8988T (cell line): ENCODE results near the gene SKP1.

ENCODE experiments used
- DNase-seq: peaks from one replicate; pipeline ENCODE4 v3.0.0; 2011

The SKP1 gene

DNA sequence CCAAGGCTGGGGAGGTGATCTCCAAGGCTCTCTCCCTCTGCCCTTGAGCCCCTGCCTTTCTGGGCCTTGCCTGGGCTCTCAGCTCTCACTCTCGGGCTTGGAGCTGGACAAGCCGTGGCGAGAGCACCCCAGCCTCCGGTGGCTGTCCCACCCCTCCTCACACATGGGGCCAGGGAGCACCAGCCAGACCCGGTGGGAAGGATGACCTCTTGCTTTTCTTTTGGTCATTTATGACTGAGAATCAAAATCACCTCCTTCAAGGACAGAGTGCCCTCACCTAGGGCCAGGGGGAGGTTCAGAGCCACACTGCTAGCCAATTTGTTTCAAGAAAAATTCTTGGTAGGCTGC, 48.1 kb downstream of the SKP1 start:
- no peak for DNase-seq

GRCh38 chr5:134127988-134128647, 48.6 kb downstream of the SKP1 start:
- DNase-seq: no peak

GRCh38 chr5:134127376-134127861, 49.3 kb downstream of the SKP1 start:
- no peak for DNase-seq

- no peak for DNase-seq
These were observed 51.4 kb downstream of the SKP1 start for GRCh38 chr5:134125039-134126015.

DNA sequence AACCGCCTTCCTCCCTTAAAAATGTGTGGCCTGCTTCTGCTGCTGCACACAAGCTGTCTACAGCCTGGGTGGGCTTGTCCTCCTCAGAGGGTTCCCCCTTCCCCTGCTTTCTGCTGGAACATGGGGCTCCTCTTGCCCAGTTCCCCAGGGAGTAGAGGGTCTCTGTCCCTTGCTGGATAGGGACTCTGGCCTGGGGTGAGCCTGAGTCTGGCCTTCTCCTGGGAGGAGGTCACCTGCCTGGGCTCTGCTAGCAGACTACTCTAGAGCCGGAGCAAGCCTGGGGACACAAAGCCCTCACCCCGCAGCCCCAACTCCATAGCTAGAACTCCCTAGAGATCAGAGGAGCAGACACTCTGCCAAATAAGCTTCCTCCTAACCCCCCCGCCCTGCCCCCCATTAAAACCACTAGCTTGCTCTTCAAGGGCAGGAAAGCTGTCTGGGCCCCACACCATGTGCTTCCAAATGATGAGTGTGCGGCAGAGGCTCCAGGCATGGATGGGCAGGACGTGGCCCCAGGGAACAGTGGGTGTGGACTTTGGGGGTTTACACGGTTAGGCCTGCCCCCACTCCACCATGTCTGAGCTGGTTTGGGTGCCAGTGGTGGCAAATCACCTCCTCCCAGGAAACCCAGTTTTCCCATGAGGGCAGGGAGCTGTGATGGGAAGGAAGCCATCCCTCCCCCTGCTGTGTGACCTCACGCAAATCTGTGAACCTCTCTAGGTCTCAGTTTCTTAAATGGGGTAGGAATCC, 52.3 kb downstream of the SKP1 start:
- no peak for DNase-seq

DNA sequence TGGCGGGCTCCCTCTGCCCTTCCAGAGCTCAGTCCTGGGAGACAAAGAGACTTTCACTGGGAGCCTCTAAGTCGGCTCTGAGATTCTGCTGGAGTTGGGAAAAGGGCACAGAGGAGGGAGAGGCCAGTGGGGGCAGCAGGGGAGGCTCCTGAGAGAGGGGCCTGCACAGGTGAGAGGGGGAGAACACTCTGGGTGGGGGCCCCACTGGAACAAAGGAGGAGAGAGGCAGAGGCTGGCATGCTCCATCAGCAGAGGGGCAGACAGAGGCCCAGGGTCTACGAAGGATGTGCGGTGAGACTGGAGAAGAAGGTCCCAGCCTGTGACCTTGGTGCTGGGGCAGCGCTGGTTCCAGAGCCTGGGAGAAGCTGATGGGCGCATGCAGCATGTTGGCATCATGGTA, 53.4 kb downstream of the SKP1 start:
- DNase-seq: no peak

GRCh38 chr5:134122530-134122929, 54.2 kb downstream of the SKP1 start:
- DNase-seq: no peak

GRCh38 chr5:134120386-134121138, 56.2 kb downstream of the SKP1 start:
- no peak for DNase-seq

GRCh38 chr5:134119720-134120119, 57.0 kb downstream of the SKP1 start:
- no peak for DNase-seq

DNA sequence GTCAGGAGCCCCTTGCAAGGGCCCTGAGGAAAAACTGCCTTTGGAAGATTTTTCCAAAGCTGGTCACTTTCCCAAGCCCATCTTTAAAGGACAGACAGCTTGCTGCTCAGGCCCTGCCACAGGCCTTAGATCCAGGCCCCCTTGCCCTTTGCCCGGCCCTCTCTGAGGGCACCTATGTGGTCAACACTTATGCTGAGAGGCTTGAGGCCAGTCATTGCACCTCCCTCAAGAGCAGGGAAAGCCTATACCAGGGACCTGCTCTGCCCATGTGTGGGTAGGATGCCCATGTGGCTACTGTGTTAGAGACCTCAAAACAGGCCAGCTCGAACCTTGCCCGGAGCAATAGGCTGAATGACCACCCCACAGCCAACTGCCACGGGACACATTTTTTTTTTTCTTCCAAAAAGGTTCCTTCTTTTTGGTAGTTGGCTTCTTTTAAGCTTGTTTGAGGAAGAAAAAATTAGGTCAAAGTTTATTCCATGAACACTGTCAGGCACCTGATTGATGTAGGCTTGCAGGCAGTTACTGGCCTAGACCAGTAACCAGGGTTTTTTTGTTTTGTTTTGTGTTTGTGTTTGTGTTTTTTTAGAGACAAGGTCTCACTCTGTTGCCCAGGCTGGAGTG, 58.4 kb downstream of the SKP1 start:
- DNase-seq: no peak

- no peak for DNase-seq
These were observed 59.7 kb downstream of the SKP1 start for GRCh38 chr5:134116789-134117761.

GRCh38 chr5:134116286-134116685, 60.5 kb downstream of the SKP1 start:
- DNase-seq: no peak

- DNase-seq: peak; percentile 58
These were observed 61.0 kb downstream of the SKP1 start for GRCh38 chr5:134115806-134116175.

GRCh38 chr5:134114886-134115805, 61.6 kb downstream of the SKP1 start:
- peak; percentile 79 for DNase-seq

DNA sequence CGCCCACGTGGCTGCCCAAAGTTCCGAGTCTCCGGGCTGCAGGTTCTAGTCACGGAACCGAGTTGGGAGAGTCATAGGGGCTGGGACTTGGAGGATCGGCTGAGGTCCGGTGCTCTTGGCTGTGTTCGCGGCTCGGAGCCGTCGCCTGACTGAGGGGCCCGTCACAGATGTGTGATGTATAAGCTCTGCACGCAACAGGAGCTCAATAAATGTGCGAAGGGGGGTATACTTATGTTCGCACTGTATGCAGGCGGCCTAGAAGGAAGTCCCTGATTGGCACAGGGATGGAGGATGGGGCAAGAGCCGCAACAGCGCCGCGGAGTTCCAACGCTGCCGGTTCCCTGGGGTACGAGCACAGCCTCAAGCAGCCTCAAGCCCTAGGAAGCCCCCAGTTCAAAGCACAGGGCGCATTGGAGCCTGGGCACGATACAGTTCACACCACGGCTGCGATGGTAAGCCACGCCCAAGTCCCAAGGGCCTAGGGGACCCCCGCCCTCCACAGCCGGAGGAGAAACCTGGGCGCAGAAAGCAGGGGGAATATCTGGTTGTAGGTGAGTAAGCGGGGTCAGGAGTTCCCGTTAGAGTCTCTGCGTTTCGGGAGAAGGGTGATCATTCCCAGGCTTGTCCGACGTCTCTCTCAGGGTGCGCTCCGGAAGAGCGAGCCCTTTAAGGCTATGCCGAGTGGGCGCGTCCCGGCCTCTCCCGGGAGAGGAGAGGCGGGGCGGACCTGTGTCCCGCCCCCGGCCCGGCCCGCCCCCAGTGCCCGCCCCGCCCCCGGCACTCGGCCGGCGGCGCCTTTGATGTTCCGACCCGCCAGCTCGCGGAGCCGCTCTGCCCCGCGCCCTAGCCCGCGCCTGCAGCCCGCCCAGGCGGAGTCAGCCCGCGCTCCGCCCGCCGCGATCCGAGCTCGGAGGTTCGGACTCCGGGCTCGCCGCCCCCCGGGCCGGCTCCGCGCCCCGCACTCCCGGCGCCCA, 62.6 kb downstream of the SKP1 start, which contains the start of gene TCF7:
TCF7 (plus strand) TSS at position 780 of the 974 bp plus-strand sequence. CDS start 226 bp downstream, outside the sequence.
- DNase-seq: peak; percentile 98

DNA sequence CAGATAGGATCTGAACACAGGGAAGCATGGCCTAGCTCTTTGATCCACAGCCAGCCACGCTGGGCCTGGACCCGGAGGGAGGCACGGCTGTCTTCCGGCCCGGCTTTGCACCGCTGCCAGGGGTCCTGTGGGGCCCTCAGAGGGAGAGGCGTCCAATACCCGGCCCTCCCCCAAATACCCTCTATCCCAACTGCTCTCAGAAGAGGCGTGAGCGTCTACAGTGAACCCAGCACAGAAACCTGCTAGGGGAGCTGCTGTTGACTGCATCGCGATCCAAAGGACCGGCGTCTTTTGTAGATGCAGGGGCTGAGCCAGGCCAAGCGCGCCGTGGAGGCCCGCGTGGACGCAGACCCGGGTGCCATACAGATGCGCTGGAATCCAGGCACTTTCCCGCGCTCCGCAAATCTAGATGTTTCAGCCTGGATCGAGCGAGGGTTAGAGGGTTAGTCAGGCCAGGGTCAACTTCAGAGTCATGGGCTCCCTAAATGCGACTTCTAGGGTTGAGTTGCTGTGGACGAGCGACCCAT, 63.3 kb downstream of the SKP1 start:
- DNase-seq: no peak

DNA sequence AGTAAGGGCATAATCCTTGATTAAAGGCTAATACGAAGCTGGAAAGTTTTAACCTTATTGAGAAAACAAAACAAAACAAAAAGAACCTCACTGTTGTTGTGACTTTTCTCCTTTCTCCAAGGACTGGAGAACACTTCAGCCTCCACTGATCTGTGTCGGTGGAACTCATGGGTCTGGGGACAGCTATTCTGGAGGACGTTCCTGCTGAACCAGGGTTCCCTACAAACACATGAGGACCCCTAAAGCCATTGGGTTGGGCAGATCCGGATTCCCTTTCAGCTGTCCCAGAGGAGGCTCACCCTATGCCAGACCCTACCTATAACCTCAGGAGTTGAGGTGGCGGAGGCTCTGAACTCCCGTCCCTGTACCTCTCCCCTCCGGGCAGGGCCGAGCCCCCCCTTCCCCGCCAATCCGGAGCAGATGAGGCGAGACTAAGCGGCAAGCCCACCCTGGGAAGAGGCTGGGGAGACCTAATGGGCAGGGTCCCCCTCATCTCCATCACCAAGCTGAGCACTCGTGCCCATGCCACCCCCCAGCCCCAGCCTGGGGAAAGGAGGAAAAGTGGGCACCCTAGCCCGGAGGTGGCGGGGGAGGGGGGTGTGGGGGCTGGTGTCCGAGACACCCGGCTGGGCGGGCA, 63.9 kb downstream of the SKP1 start:
- DNase-seq: no peak
